DMS53 treated with DMSO at 0.1 percent for 48 hours (cell line): ENCODE data around the gene SRPRB.

ENCODE experiments used
- DNase-seq: peaks from one replicate; lab custom pipeline; 2025; ENCODE audit not compliant: unreplicated experiment; lab: John Stamatoyannopoulos, UW

SRPRB gene

DNA sequence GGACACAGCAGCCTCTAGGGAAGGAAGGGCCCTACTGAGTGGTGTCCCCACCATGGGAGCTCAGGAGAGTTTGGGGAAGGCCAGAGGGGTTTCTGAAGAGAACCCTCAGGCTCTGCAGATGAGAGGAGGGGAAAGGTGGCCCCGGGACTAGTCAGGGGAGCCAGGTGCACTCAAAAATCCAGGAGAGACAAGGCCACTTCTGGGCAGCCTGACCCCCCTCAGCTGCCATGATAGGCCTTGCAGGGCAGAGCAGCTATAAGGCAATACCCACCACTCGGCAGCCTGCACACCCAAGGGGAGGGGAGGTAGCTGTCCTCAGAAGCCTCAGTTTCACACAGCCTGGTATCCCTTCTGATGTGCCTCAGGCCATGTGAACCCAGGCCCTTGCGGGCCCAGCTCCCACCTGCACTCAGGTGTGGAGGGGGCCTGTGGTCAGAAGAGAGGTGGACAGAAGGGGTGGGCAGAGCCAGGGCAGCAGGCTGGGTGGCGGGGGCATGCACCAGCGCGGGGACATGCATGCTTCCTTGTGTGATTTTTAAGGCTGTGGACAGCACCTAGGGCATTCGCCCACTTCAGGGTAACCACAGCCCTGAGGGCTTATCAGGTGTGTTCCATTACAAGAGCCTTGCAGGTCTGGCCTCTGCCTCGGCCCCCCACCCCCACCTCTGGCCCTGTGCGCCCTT lies 34.6 kb downstream of the SRPRB start:
- DNase-seq: no peak

DNA sequence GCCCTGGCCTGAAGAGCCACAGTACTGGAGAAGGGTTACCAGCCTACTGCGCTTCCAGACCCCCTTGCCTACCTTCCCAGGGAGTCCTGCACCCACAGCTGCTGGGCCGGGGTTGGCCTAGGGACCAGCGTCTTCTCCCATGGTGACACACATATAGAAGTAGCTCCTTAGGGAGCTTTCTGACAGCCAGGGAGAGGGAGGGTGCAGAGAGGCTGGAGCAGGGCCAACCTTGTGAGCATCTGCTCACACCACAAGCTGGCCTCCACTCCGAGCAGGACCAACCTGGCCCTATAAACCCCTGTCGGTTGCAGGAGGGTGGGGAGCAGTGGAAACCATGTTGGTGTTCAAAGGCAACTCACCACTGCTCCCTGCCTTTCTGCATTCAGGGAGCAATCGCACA lies 35.2 kb downstream of the SRPRB start:
- DNase-seq: no peak

DNA sequence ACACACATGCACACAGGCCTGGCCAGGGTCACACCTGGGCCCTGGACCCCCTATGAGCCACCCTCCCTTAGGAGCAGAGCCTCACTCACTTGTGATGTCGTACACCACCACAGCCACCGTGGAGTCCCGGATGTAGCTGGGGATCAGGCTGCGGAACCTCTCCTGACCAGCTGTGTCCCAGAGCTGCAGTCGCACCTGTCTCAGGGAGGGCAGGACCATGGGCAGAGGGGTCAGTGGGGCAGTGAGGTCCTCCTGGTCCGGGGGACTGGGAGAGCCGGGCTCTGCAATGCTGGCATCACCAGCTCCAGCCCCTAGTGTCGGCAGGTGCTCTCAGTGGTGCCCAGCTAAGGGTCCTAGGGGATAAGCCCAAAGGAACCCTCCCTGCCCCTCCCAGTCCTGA lies 35.6 kb downstream of the SRPRB start:
- no peak for DNase-seq

DNA sequence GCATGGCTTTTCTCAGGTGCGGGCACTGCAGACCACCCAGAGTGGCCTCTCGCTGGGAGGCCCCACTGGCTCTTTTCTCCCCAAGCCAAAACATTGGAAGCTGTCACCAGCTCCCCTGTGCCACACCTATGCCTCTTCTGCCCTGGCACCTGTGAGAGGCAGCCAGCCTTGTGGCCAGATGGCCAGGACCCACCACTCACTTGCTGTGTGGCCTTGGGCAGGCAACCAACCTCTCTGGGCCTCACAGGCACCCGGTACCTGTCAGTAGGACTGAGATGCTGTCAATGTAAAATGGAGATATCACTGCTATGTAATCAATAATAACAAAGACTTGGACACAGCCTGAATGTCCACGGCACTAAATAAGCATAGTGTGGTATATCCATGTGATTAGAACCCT lies 36.5 kb downstream of the SRPRB start:
- no peak for DNase-seq

DNA sequence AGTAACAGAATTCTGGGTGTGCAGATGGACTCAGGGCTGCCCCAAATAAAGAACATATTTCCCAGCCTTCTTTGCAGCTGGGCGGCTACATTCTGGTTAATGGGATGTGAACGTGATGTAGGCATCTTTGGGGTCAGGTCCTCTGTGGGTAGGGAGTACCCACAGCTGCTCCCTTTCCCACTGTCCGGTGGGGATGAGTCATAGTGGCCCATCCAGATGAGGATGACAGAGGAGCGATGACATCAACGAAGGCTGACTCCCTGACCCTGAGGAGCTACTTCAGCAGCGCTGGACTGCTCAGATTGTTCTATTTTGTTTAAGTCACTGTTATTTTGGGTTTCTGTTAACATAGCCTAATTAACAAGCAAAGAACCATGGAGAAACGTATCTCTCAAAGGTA lies 38.0 kb downstream of the SRPRB start:
- DNase-seq: no peak

DNA sequence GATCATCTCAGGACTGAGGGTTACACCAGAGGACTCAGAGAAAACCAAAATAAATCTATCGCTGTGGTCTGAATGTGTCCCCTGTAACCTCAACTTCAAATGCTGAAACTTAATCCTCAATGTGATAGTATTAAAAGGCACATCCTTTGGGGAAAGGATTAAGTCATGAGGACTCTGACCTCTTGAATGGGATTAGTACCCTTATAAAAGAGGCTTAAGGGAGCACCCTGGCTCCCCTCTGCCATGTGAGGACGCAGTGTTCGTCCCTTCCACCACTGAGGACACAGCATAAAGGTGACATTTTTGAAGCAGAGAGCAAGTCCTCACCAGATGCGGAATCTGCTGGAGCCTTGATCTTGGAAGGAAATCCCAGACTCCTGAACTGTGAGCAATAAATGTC lies 39.5 kb downstream of the SRPRB start:
- DNase-seq: no peak

DNA sequence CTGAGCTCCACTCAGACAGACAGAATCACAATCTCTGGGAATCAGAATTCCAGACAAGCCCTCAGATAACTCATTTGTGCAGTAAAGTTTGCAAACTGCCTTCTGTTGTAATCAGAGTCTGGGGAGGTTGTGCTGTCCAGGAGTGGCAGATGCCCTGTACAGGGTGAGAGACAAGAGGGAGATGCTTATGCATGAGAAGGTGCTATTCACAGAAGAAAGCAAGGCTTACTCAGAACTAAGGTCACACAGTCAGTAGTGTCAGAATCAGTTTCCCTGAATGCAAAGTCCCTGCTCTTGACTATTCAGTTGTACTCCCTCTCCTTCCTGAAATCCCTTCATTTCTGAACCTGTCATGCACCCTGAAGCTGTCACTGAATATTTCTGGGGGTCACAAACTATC lies 43.7 kb downstream of the SRPRB start:
- DNase-seq: no peak

DNA sequence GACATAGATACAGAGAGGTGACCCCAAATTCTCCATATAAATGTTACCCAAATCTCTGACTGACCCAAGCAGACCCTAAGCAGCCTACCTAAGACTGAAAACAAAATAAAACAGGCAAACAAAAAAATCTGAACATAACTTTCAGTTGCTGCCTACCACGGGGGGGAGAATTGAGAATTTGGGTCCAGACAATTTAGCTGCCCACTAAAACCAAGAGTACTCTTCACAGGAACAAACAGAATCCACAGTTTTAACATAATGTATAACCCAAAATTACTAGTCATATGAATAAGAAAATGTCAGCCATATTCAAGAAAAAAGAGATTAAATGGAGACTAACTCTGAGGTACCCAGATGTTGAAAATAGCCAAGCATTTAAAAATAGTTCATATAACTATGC lies 44.4 kb downstream of the SRPRB start:
- no peak for DNase-seq

DNA sequence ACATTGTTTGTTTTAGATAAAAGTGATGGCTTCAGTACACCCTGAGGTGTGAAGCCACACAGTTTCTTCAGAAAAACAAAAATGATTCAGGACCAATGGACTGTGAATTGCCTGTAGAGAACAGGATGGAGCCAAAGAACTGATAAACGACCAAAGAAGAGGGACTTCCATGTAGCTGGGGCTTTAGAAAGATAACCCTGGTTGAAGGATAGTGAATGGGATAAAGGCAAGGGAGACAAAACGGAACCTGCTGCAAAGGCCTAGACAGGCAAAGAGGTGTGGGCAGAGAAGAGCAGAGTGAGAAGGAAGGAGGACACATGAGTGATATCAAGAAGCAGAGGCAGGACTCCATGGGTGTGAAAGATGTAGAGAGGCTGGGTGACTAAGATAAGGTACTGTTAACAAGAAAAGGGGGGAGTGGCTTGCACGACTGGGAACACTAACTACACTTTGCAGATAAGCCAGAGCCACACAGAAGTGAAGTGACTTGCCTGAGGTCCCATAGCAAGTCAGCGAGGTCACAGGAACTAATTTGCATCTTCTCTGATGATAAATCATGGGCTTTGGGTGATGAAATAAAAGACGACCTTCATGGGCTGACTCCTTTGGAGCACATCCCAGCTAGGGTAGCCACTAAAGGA lies 45.8 kb downstream of the SRPRB start:
- no peak for DNase-seq

DNA sequence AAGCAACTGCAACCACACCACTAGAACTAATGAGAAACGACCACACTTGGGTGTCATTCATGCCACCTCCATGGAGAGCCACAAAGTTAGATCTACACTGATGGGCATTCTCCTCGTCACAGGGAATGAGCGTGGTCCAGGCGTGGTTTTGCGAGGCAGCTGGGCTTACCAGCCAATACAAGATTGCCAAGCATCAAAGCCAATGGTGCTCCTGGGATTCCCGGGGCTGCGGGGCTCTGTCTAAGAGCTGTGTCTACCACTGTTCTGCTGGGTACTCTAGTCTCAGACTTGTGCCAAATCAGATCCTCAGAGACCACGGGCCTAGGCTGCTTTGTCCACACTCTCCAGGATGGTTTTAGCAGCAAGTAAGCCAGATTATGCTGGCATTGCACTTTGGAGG lies 46.3 kb downstream of the SRPRB start:
- DNase-seq: no peak

DNA sequence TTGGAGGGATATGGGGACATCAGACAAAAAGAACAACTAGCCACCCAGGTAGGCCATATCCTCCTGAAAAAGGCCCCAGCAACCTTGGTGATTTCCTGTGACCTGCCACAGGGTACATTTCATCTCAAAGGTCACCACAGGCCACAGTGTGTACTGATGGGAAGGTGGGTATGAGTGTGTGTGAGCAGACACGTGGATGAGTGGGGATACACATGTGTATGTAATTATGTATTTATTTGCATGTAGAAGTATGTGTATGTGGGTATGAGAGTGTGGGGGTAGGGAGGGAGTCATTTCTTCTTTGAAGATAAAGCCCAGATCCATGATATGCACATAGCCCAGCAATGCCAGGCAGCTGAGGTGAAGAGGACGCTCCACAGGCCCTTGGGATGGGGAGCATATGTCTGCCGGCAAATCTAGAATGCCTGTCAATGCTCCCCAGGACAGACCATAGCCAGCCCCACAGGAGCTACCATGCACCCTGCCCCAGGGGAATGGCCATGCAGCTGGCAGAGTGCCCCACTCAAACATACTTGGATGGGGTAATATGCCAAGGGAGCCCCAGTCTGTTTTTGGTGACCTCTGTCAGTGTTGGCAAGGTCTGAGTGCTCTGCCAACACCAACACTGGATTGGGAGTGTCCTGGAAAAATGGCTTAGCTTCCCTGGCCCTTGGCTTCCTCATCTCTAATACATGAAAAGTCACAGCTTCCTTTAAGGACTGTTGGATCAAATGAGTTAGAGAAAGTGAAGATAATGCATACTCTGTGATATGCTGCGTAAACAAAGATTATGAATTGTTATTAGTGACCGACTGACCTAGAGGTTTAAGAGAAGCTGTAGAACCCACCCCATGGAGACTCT lies 47.7 kb downstream of the SRPRB start:
- DNase-seq: no peak

DNA sequence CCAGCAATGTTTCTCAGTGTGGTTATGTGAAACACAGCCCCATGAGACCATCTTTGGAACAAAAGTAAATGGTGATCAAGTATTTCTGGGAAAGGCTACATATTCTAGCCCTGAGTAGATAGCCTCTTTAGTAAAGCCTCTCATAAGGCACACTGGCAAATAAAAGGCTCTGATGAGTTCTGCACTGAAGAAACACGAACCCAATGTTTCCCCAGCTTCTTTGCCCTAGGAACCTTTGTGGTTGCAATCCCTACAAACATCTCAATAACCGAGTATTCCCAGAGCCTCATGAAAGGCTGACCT lies 48.3 kb downstream of the SRPRB start:
- no peak for DNase-seq

DNA sequence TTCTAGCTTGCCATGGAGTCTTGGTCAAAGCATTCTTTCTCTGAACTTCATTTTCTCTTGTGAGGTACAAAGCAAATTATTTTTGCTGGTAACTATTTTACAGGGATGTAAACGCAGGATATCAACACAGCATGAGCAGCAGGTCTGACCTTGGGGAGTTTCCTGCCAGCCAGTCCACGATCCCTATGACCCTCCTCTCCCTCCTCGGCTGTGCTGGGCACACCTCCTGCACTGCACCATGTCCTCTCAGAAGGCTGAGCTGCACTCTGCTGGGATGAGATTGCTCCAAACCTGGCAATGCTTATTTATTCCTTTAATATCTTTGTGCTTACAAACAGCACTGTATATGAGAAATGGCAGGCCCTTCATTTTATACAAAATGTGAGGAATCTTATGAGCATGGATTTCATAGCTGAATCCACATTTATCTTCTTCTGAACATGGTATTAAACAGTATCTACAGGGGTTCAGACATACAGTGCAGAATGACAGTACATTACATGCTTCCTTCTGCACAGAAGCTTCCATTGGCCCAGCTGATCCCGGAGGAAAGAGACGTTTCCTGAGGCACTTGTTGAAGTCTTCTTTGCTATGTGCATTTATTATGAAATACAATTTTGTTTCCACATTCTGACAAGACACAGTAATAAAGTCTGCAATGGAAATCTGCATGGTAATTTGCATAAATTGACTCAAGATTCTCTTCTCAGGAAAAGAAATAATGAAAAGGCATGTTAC lies 48.8 kb downstream of the SRPRB start:
- DNase-seq: no peak

DNA sequence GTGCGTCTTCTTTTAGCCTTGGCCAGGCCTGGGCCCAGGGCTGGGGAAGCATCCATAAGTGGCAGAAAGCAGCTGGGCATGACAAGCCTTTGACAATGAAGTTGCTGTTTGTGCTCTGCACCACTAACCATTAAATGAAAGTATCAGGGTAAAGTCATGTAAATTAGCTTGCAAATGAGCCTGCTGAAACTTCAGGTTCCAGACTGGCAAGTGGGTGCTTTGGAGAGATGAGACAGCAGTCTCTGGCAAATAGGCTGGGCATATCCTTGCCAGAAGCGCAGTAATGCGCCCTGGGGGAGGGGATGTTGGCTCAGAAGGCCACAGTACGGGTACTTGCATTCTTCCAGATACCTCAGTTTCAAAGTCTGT lies 49.4 kb downstream of the SRPRB start:
- DNase-seq: no peak

DNA sequence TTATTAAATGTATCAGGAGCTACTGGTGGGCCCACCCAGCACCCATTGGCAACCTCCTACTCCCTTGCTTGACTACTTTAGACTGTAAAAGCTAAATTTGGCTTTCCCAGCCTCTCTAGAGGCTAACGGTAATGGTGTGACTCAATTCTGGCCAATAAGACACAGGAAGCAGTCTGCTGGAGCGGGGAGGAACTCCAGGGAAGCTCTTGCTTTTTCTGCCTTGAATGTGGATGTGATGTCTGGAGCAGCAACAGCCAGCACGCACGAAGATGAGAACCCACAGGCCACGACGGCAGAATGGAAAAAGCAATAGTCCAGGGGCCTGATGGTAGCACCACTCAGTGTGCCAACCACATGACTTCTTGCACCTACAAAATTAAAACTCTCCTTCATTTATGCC lies 50.2 kb downstream of the SRPRB start:
- DNase-seq: no peak

DNA sequence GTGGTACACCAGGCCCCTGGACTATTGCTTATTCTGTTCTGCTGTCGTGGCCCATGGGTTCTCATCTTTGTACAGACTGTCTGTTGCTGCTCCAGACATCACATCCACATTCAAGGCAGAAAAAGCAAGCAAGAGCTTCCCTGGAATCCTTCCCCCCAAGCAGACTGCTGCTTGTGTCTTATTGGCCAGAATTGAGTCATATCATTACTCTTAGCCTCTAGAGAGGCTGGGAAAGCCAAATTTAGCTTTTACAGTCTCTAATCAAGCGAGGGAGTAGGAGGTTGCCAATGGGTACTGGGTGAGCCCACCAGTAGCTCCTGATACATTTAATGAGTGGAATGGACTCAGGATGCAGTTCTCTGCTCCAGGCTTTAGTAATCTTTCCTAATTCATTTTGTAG lies 50.7 kb downstream of the SRPRB start:
- DNase-seq: no peak

DNA sequence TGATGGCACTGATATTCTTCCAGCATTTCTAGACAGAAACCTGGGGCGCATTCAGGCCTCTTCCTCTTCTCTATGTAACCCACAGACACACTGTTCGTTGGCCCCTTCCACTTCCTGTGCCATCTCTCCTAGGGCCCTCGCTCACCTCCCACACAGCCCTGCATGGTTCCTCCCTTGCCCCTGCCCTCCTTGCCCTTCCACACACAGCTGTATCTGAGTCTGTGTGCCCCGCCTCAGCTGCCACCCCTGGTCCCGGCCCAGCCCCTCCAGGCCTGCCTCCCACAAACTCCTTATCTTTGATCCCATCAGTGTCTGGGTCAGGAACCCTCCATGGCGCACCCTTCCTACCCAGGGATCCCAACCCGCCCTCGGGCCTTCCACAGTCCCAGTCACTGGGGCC lies 52.2 kb downstream of the SRPRB start:
- no peak for DNase-seq

DNA sequence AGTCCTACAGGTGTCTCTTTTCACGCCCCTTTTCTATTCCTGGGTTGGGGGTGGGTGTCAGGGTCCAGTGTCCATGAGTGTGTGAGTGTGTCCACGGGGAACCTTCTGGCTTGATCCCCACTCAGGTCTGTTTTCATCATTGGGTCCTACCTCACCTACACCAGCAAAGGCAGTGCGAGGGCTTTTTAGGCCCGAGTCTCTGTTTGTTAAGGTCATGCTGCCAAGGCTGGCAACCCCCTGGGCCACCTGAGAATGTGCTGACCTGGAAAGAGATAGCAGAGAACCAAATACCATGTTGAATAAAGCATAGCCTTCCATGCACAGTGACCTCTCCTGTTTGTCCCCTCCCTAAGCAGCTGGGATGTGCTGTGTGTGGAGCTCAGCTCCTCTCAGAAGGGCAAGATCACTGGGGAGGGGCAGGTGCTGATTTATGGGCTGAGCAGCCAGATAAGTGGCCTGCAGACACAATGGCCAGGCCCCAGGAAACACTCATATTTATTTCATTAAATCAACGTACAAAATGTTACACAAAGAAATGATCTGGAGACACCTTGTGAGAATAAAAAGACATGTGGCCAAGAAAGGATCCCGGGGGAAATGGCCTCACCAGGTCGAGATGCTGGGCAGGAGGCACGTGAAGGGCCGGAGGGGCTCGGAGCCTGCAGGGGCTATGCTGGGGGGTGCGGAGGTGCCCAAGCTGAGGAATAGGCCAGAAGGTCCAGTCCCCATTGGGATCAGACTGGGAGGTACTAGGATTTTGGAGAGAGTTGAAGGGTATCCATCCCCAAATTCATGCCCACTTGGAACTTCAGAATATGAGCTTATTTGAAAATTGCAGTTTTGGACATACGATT lies 54.0 kb downstream of the SRPRB start:
- no peak for DNase-seq

DNA sequence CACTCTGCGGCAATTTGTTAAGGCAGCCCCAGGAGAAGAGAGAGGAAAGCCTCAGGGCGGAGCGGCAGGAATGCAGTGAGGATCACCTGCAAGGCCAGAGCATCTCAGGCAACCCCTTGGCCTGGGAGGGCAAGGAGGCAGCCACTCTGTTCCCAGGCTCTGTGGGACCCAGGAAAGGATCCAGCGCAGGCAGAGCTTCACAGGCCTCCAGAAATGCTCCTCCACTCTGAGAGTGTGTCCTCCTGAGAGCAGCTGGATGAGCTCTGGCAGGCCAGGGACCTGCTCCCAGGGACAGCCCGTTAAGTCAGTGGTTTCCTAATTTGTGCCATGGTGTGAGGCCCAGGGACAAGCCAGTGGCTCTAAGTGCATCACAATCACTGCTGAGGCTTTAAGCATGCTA lies 54.9 kb downstream of the SRPRB start:
- no peak for DNase-seq

DNA sequence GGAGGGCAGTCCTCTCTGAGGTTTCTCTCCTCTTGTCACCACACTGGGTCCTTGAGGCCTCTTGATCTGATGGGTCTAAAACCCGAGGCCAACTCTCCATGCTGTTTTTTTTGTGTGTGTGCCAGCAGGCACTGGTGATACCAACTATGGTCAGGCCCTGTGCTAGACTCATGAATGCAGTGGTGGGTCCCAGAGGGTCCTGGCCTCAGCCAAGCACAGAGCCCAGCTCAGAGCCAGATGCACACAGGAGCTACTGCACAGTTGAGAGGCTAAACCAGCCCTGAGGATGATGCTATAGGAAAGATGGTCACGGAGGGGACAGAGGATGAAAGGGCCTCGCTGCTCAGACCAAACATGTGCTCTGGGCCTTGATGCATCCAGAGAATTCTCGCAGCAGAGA lies 56.5 kb downstream of the SRPRB start:
- no peak for DNase-seq

DNA sequence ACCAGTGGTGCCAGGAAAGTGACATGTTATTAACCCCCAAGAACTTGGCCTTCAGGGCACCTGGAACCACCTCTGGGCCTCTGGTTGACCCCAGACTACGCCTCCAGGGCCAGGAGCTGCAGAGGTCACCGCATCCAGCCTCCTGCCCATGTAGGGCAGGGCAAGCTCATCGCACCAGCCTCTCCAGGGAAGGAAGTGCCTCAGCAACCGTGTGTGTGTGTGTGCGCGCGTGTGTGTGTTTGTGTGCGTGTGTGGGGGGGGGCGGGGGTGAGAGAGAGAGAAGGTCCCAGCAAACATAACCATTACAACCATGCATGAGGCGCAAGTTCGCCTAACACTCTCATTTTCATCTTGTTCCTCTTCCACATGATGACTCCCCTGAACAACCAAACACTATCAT lies 58.3 kb downstream of the SRPRB start:
- DNase-seq: no peak
